Cardiac muscle cell (in vitro differentiated cells and primary cell): Measurements from ENCODE around the gene ARHGAP15. TPM values are rescaled to one million over a fixed set of nuclear protein-coding genes. Genes with fewer than 3 reads are reported as not detected.

Experiments
- DNase-seq, 2 donors: peaks; one replicate each; pipeline versions ENCODE4 v3.0.0 to v3.0.0-alpha.2; 2010 to 2017; ENCODE audit warnings: low read depth in 1 of 2, low spot score in 1 of 2
- H3K27ac ChIP-seq: fragments of 200-600 bp; sonication (generic); 2 replicates; pipeline ENCODE4 v1.5.1; 2016
- H3K27me3 ChIP-seq: fragments of 200-600 bp; sonication (generic); 2 replicates; pipeline ENCODE4 v1.6.0; 2016; ENCODE audit warnings: control low read depth
- H3K36me3 ChIP-seq: fragments of 200-600 bp; sonication (generic); 2 replicates; pipeline ENCODE4 v1.5.1; 2016; ENCODE audit warnings: control low read depth
- H3K4me1 ChIP-seq: fragments of 200-600 bp; sonication (generic); 2 replicates; pipeline ENCODE4 v1.8.1; 2017; ENCODE audit warnings: low read depth, mild to moderate bottlenecking, mixed run types
- H3K4me3 ChIP-seq: fragments of 200-600 bp; sonication (generic); 2 replicates; pipeline ENCODE4 v1.5.1; 2016; ENCODE audit warnings: mild to moderate bottlenecking
- H3K9me3 ChIP-seq: fragments of 200-600 bp; sonication (generic); 2 replicates; pipeline ENCODE4 v1.5.1; 2017; ENCODE audit warnings: low read depth, mild to moderate bottlenecking, control low read depth
- CTCF ChIP-seq: IDR thresholded peaks from 2 replicates; pipeline ENCODE4 v1.5.1; 2012; ENCODE audit warnings: low read depth, mild to moderate bottlenecking, low read length
- polyA plus RNA-seq: library from polyadenylated mRNA; unstranded; fragments of >200 nt; fragmentation: Nextera tagmentation; extraction: Ambion mirVana; gene quantifications from 2 replicates; pipeline ENCODE4 v1.2.1, GENCODE V29; 2016
- total RNA-seq: library from RNA; depleted of rRNA; stranded (reverse); fragments of >200 nt; gene quantifications from 2 replicates; pipeline ENCODE4 v1.2.3, GENCODE V29; 2016

The ARHGAP15 gene
- total and polyA plus RNA-seq, 2 experiments from 2014 or later: not detected

GRCh38 chr2:143375384-143375880 is 246.2 kb downstream of the ARHGAP15 start:
- peak overlapping the region; percentile 2 for H3K27ac ChIP-seq
- TF ChIP-seq CTCF: no peak
- peaks cover 6% of the 10 kb centered on the region for H3K4me1 ChIP-seq
- H3K36me3 ChIP-seq: no peaks in the 10 kb centered on the region
- peak; percentile 51 to 56 for DNase-seq
- no peaks in the 10 kb centered on the region for H3K9me3 ChIP-seq
- no peaks in the 10 kb centered on the region for H3K27me3 ChIP-seq
- H3K4me3 ChIP-seq: no peak overlapping the region

DNA sequence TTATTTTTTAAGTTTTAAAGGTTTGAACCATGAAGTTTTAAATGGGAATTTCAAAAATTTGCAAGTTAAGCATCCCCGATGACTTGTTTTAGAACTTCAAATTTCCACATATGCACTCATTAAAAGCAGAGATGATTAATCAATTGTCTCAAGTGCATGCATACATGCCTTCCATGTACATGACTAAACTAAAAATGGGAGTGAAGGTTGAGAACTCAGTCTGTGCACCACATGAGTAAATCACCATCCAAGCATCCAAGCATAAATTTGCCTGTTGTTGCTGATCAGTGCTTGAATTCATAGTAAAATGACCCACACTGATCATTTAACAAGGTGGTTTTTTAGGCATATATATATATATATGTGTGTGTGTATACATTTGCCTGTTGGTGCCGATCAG is 249.8 kb downstream of the ARHGAP15 start:
- TF ChIP-seq CTCF: no peak
- Histone ChIP-seq H3K4me1 (peaks cover 6% of the 10 kb centered on the region), H3K4me3 (no peak overlapping the region), H3K27ac (no peak overlapping the region), H3K27me3 (no peaks in the 10 kb centered on the region), H3K9me3 (no peaks in the 10 kb centered on the region), H3K36me3 (no peaks in the 10 kb centered on the region)
- no peak for DNase-seq

DNA sequence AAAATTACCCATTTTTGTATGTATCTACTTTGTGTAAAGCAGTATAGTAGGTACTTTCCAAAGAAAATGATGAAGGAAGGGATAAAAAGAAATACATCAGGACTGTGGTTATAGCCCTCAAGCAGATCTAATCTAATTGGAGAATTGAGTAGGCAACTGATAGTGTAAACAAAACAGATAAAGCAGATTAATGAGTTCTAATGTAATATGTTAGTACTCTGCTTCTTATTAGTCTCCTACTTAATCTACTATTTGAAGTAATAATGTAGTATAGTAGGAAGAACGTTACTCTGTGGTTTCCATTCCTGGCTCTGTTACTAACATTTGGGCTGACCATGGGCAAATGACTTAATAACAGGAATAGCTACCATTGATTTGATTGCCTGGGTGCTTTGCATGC is 250.7 kb downstream of the ARHGAP15 start:
- H3K27ac ChIP-seq: no peak overlapping the region
- no peaks in the 10 kb centered on the region for H3K36me3 ChIP-seq
- no peak overlapping the region for H3K4me3 ChIP-seq
- no peak for DNase-seq
- no peaks in the 10 kb centered on the region for H3K9me3 ChIP-seq
- no peaks in the 10 kb centered on the region for H3K27me3 ChIP-seq
- H3K4me1 ChIP-seq: peaks cover 4% of the 10 kb centered on the region
- no peak for TF ChIP-seq CTCF

DNA sequence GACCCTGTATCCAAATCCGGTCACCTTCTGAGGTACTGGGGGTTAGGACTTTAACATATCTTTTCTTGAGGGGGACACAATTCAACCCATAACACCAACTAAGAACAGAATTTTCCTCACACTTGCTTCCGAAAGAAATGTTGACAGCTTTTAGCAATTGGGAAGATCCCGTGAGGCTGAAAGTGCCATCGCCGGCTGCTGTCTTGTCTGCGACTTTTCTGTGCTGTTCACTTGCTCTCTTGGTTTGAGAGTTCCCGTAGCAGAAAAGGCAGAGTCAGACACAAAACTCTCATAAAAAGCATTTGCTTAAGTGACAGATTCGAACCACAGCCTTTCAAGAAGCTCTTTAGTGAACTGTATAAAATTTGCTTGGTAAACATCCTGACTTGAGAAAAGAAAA is 253.4 kb downstream of the ARHGAP15 start:
- H3K27ac ChIP-seq: no peak overlapping the region
- no peak for DNase-seq
- TF ChIP-seq CTCF: no peak
- H3K9me3 ChIP-seq: no peaks in the 10 kb centered on the region
- no peaks in the 10 kb centered on the region for H3K27me3 ChIP-seq
- no peak overlapping the region for H3K4me3 ChIP-seq
- no peaks in the 10 kb centered on the region for H3K36me3 ChIP-seq
- H3K4me1 ChIP-seq: no peaks in the 10 kb centered on the region

DNA sequence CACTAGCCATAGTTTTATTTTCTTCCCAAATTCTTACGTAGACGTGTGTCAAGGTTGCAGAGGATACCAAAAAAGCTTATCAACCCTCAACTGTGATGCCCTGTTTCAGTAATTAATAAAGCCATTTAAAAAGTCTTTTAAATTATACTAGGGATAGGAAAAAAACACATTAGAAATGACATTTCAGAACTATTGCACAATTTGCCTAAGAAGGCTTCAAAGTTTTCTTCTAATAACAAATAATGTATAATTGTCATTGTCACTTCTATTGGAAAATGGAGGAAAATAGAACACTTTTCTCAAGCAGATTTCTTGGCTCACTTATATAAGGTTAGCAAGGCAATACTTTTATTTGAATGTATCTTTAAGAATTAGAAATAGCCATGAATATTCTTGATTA is 253.8 kb downstream of the ARHGAP15 start:
- DNase-seq: no peak
- H3K9me3 ChIP-seq: no peaks in the 10 kb centered on the region
- H3K4me1 ChIP-seq: no peaks in the 10 kb centered on the region
- no peak overlapping the region for H3K4me3 ChIP-seq
- no peaks in the 10 kb centered on the region for H3K36me3 ChIP-seq
- no peaks in the 10 kb centered on the region for H3K27me3 ChIP-seq
- TF ChIP-seq CTCF: no peak
- H3K27ac ChIP-seq: no peak overlapping the region

GRCh38 chr2:143384111-143384510 is 254.9 kb downstream of the ARHGAP15 start:
- DNase-seq: no peak

More at GRCh38 chr2:143384111-143384510, 254.9 kb downstream of the ARHGAP15 start:
- Histone ChIP-seq H3K4me3 (no peak overlapping the region), H3K27me3 (no peaks in the 10 kb centered on the region), H3K9me3 (no peaks in the 10 kb centered on the region), H3K27ac (no peak overlapping the region), H3K36me3 (no peaks in the 10 kb centered on the region), H3K4me1 (no peaks in the 10 kb centered on the region)
- no peak for TF ChIP-seq CTCF
